ENCODE results near the gene PCDHGB7. TPM values are rescaled to one million over a fixed set of nuclear protein-coding genes. Genes with fewer than 3 reads are reported as not detected.
"Not testable (repeated sequence)": the region's sequence is repeated elsewhere in the genome, so short reads cannot be mapped to it uniquely, and the experiment has no call there.

The PCDHGB7 gene
- total RNA-seq, 1 donor from 2014 or later, result 22.4 TPM

DNA sequence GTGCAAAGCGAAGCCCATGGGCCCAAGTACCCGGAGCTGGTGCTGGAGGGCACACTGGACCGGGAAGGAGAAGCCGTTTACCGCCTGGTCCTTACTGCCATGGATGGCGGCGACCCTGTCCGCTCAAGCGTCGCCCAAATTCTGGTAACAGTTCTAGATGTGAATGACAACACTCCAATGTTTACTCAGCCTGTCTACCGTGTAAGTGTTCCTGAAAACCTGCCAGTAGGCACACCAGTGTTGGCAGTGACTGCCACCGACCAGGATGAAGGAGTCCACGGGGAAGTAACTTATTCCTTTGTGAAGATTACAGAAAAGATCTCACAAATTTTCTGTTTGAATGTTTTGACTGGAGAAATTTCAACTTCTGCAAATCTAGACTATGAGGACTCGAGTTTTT, 42.9 kb upstream of the PCDHGB7 start:
- Histone ChIP-seq H3K9me3 (ENCODE audit: insufficient read depth, low read depth, low read length) (peaks cover 52% of the 10 kb centered on the region), H3K9ac (ENCODE audit: low read length) (no peak overlapping the region), H2AFZ (ENCODE audit: low read depth, low read length) (no peak overlapping the region), H4K20me1 (ENCODE audit: insufficient read depth, low read length) (no peaks in the 10 kb centered on the region), H3K4me1 (ENCODE audit: insufficient read depth, low read length) (no peaks in the 10 kb centered on the region), H3K27ac (ENCODE audit: low read depth, low read length) (no peak overlapping the region), H3K4me2 (ENCODE audit: low read length) (peak overlapping the region; percentile 72), H3K79me2 (ENCODE audit: insufficient read depth, low read length) (no peaks in the 10 kb centered on the region), H3K36me3 (ENCODE audit: insufficient read depth, low read length) (no peaks in the 10 kb centered on the region), H3K27me3 (ENCODE audit: insufficient read depth, low read length) (no peaks in the 10 kb centered on the region), H3K4me3 (ENCODE audit: insufficient read depth, low read depth, low read length) (peak overlapping the region; percentile 49)
- peaks cover 31% of the 10 kb centered on the region for H3K9me3 Mint-ChIP-seq (ENCODE audit: unreplicated experiment)
- H3K4me3 Mint-ChIP-seq (ENCODE audit: unreplicated experiment), result no peak overlapping the region
- H3K27me3 Mint-ChIP-seq (ENCODE audit: low read depth, unreplicated experiment), result no peaks in the 10 kb centered on the region
- TF ChIP-seq, protein P1, sequence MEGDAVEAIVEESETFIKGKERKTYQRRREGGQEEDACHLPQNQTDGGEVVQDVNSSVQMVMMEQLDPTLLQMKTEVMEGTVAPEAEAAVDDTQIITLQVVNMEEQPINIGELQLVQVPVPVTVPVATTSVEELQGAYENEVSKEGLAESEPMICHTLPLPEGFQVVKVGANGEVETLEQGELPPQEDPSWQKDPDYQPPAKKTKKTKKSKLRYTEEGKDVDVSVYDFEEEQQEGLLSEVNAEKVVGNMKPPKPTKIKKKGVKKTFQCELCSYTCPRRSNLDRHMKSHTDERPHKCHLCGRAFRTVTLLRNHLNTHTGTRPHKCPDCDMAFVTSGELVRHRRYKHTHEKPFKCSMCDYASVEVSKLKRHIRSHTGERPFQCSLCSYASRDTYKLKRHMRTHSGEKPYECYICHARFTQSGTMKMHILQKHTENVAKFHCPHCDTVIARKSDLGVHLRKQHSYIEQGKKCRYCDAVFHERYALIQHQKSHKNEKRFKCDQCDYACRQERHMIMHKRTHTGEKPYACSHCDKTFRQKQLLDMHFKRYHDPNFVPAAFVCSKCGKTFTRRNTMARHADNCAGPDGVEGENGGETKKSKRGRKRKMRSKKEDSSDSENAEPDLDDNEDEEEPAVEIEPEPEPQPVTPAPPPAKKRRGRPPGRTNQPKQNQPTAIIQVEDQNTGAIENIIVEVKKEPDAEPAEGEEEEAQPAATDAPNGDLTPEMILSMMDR (IDR thresholded peaks at IDR 0.05; ENCODE audit: insufficient read depth, low read depth, low read length), result no peak
- TF ChIP-seq EZH2 (IDR thresholded peaks at IDR 0.05; ENCODE audit: insufficient read depth, low read length), result no peak
- H3K36me3 Mint-ChIP-seq (ENCODE audit: low read depth, unreplicated experiment), result peaks cover 7% of the 10 kb centered on the region
- no peak for FAIRE-seq
- no peak overlapping the region for H3K27ac Mint-ChIP-seq (ENCODE audit: unreplicated experiment)
- DNase-seq (ENCODE audit: low read depth), result no peak
- H3K4me1 Mint-ChIP-seq (ENCODE audit: low read depth, unreplicated experiment), result no peaks in the 10 kb centered on the region

GRCh38 chr5:141375444-141376155, 41.9 kb upstream of the PCDHGB7 start:
- H2AFZ ChIP-seq (ENCODE audit: low read depth, low read length); H3K36me3 ChIP-seq (ENCODE audit: insufficient read depth, low read length); DNase-seq (ENCODE audit: low read depth); H3K4me3 Mint-ChIP-seq (ENCODE audit: unreplicated experiment); H3K27me3 Mint-ChIP-seq (ENCODE audit: low read depth, unreplicated experiment); H3K27me3 ChIP-seq (ENCODE audit: insufficient read depth, low read length); H3K27ac ChIP-seq (ENCODE audit: low read depth, low read length); H3K27ac Mint-ChIP-seq (ENCODE audit: unreplicated experiment); H4K20me1 ChIP-seq (ENCODE audit: insufficient read depth, low read length); FAIRE-seq; H3K4me1 Mint-ChIP-seq (ENCODE audit: low read depth, unreplicated experiment); H3K79me2 ChIP-seq (ENCODE audit: insufficient read depth, low read length); H3K4me1 ChIP-seq (ENCODE audit: insufficient read depth, low read length); H3K4me3 ChIP-seq (ENCODE audit: insufficient read depth, low read depth, low read length); H3K36me3 Mint-ChIP-seq (ENCODE audit: low read depth, unreplicated experiment); H3K9ac ChIP-seq (ENCODE audit: low read length); H3K4me2 ChIP-seq (ENCODE audit: low read length): not testable (repeated sequence)
- H3K9me3 ChIP-seq (ENCODE audit: insufficient read depth, low read depth, low read length), result peaks cover 46% of the 10 kb centered on the region
- H3K9me3 Mint-ChIP-seq (ENCODE audit: unreplicated experiment), result peaks cover 28% of the 10 kb centered on the region

DNA sequence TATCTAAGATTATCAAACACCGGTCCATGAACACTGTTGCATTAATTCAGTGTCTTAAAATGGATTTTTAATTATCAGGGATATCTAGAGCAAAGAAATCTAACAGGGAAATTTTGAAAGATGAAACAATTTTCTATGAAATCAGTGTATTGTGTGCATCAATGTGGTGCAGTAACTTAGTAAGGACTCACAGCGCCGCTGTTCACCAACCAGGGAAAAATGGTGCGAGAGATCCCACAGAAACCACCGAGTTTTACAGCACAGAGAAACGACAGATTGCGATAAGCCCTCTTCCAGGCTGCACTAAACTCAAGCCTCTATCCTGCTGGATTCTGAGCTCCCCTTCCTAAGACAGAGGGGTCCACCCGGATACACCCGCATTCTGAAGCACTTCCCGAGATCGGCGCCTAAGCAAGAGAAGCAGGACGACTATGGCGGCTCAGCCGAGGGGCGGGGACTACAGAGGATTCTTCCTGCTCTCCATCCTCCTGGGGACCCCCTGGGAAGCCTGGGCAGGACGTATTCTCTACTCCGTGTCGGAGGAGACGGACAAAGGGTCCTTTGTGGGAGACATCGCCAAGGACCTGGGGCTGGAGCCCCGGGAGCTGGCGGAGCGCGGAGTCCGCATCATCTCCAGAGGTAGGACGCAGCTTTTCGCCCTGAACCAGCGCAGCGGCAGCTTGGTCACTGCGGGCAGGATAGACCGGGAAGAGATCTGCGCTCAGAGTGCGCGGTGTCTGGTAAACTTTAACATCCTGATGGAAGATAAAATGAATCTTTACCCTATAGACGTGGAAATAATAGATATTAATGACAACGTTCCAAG, 34.8 kb upstream of the PCDHGB7 start, which contains the start of gene PCDHGA7:
TSS of gene PCDHGA7 (plus strand) at position 274 of the 826 bp plus-strand sequence. CDS start at position 432, 158 bp downstream.
- Histone ChIP-seq H3K27me3 (ENCODE audit: insufficient read depth, low read length) (no peaks in the 10 kb centered on the region), H3K9me3 (ENCODE audit: insufficient read depth, low read depth, low read length) (peaks cover 27% of the 10 kb centered on the region), H3K4me2 (ENCODE audit: low read length) (peak within 1 kb of the TSS; percentile 80), H3K9ac (ENCODE audit: low read length) (peak within 1 kb of the TSS; percentile 74), H3K79me2 (ENCODE audit: insufficient read depth, low read length) (no peaks in the 10 kb centered on the region), H3K36me3 (ENCODE audit: insufficient read depth, low read length) (no peaks in the 10 kb centered on the region), H3K4me1 (ENCODE audit: insufficient read depth, low read length) (no peaks in the 10 kb centered on the region), H3K27ac (ENCODE audit: low read depth, low read length) (no peak within 1 kb of the TSS), H2AFZ (ENCODE audit: low read depth, low read length) (peak within 1 kb of the TSS; percentile 70), H4K20me1 (ENCODE audit: insufficient read depth, low read length) (no peaks in the 10 kb centered on the region), H3K4me3 (ENCODE audit: insufficient read depth, low read depth, low read length) (peak within 1 kb of the TSS; percentile 62)
- Mint-ChIP-seq H3K4me1 (ENCODE audit: low read depth, unreplicated experiment) (no peaks in the 10 kb centered on the region), H3K27me3 (ENCODE audit: low read depth, unreplicated experiment) (no peaks in the 10 kb centered on the region), H3K27ac (ENCODE audit: unreplicated experiment) (no peak within 1 kb of the TSS), H3K36me3 (ENCODE audit: low read depth, unreplicated experiment) (peaks cover 5% of the 10 kb centered on the region), H3K4me3 (ENCODE audit: unreplicated experiment) (peak within 1 kb of the TSS; percentile 79), H3K9me3 (ENCODE audit: unreplicated experiment) (peaks cover 9% of the 10 kb centered on the region)
- FAIRE-seq (no peak), DNase-seq (ENCODE audit: low read depth) (peak; percentile 30)
- TF ChIP-seq EZH2 (IDR thresholded peaks at IDR 0.05; ENCODE audit: insufficient read depth, low read length), result no peak
- TF ChIP-seq, protein P1 (IDR thresholded peaks at IDR 0.05; ENCODE audit: insufficient read depth, low read depth, low read length), result peak; percentile 43

All from astrocyte (in vitro differentiated cells and primary cell).